ENCODE measurements around the gene CWC25.

DNA sequence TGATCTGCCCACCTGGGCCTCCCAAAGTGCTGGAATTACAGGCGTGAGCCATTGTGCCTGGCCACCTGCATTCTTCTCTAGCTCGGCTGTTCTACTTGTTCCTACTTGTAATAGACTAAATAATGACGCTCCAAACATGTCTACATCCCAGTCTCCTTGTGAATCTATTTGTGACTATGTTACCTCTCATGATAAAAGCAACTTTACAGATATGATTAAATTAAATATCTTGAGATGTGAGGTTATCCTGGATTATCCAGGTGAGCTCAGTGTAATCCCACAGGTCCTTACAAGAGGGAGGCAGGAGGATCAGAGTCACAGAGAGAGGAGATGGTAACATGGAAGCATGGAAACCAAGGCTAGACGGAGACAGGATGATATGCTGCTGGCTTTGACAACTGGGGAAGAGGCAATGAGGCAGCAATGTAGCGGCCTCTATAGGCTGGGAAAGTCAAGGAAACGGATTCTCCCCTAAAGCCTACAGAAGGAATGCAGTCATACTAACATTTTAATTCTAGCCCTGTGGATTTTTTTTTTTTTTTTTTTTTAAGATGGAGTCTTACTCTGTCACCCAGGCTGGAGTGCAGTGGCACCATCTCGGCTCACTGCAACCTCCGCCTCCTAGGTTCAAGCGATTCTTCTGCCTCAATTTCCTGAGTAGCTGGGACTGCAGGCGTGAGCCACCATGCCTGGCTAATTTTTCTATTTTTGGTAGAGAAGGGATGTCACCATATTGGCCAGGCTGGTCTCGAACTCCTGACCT is 39.7 kb upstream of the CWC25 start:
- TF ChIP-seq CTCF (IDR thresholded peaks at IDR 0.05), result peak in 1 of 6 experiments; percentile 29
- TF ChIP-seq POLR2A (IDR thresholded peaks at IDR 0.05), result no peak
